GM19463 (cell line): ENCODE measurements around the gene ARSH.
A peak's percentile ranks its signal among the peaks of the same experiment; 100 is the strongest.
"Not testable (repeated sequence)": the region's sequence is repeated elsewhere in the genome, so short reads cannot be mapped to it uniquely, and the experiment has no call there.

Experiments used
- ATAC-seq: cut with Tn5 transposase; IDR thresholded peaks from one replicate; pipeline ENCODE4 v1.9.1; 2021; ENCODE audit warnings: mild to moderate bottlenecking, moderate library complexity; ENCODE audit not compliant: unreplicated experiment

Gene ARSH, protein sequence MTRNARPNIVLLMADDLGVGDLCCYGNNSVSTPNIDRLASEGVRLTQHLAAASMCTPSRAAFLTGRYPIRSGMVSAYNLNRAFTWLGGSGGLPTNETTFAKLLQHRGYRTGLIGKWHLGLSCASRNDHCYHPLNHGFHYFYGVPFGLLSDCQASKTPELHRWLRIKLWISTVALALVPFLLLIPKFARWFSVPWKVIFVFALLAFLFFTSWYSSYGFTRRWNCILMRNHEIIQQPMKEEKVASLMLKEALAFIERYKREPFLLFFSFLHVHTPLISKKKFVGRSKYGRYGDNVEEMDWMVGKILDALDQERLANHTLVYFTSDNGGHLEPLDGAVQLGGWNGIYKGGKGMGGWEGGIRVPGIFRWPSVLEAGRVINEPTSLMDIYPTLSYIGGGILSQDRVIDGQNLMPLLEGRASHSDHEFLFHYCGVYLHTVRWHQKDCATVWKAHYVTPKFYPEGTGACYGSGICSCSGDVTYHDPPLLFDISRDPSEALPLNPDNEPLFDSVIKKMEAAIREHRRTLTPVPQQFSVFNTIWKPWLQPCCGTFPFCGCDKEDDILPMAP

DNA sequence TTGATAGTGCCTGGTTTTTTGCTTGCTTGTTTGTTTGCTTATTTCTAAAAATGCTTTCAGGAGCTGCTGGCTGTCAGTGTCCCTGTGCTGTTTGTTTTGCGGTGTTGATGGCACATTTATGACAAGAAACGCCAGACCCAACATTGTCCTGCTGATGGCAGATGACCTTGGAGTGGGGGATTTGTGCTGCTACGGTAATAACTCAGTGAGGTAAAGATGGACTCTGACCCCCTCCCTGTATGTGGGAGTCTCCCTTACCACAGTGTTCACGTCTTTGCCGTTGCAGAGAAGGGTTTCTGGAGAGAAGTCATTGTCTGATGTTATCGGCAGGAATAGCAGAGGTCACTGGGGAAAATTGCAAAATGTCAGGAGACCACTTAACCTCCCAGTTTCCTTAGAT lies at the start of gene ARSH:
Gene ARSH (plus strand): TSS at position 52 of the 400 bp plus-strand sequence. CDS start 67 bp downstream, at position 119.
- ATAC-seq = no peak

DNA sequence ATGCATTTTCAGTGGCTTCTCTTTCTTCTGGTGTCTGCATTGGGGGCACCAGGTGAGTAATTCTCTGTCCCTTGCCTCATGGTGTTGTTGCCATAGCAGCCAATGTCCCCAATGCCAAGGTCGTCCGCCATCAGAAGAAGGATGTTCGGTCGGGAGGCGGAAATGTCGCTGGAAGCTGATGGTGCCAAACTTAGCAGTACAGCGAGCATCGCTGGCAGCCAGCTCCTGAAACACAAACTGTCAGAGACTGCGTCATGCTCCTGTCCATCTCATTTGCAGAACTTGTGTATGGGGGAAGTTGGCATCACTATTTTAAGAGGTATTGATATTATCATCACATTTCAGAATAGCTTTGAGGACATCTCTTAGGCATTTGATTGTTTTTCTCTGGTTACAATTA lies 48.1 kb upstream of the ARSH start:
- ATAC-seq = no peak

DNA sequence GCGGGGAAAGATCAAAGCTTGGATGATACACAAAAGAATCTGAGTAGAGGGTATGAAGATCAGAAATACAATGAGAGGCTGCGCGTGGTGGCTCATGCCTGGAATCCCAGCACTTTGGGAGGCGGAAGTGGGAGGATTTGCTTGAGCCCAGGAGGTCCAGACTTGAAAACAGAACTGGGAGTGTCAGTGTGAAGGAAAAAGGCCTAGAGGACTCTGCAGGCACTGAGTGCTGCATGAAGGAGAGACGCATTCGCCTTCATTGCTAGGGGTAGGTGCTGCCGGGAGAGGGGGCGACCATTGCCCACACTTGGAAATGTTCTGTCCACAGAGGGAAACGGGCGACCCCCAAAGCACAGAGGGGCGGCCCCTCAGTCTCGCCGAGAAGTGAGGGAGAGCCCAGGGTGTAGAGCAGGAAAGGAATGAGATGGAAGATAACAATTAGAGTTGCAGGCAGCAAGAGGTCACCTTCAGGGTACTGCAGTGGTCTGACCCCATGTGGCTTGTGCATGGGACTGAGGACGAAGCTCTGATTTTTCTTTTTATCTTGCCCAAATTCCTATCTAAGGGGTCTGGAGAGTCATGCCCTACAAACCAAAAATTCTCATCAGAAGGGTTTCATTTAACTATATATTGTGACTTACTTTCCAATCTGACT lies 45.4 kb upstream of the ARSH start:
- no peak for ATAC-seq

DNA sequence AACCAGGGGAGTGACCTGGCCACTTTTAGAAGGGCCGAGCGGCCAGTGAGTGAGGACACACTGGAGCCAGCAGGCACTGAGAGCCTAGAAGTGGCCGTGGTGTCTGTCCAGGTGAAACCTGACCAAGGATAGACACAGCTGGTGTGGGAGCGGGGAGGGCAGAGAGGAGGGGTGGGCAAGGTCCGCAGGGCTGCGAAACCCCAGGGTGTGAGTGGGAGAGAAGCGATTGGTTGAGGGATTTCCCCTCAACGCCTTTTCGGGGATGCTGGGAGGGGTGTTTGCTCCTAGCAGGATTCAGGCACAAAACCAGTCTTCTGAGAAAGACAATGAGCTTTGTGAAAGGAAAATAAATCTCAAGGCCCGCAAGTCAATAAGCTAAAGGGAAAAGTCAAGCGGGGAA lies 44.0 kb upstream of the ARSH start:
- no peak for ATAC-seq

DNA sequence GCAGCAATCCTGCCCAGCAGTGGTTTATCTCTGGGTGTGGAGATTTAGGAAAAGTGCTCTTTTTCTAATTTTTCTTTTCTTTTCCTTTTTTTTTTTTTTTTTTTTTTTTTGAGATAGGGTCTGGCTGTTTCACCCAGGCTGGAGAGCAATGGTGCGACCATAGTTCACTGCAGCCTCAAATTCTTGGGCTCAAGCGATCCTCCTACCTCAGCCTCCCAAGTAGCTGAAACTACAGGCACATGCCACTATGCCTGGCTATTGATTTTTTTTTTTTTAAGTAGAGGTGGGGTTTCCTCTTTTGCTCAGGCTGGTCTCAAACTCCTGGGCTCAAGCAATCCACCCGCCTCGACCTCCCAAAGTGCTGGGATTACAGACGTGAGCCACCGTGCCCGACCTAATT lies 42.9 kb upstream of the ARSH start:
- ATAC-seq = not testable (repeated sequence)

DNA sequence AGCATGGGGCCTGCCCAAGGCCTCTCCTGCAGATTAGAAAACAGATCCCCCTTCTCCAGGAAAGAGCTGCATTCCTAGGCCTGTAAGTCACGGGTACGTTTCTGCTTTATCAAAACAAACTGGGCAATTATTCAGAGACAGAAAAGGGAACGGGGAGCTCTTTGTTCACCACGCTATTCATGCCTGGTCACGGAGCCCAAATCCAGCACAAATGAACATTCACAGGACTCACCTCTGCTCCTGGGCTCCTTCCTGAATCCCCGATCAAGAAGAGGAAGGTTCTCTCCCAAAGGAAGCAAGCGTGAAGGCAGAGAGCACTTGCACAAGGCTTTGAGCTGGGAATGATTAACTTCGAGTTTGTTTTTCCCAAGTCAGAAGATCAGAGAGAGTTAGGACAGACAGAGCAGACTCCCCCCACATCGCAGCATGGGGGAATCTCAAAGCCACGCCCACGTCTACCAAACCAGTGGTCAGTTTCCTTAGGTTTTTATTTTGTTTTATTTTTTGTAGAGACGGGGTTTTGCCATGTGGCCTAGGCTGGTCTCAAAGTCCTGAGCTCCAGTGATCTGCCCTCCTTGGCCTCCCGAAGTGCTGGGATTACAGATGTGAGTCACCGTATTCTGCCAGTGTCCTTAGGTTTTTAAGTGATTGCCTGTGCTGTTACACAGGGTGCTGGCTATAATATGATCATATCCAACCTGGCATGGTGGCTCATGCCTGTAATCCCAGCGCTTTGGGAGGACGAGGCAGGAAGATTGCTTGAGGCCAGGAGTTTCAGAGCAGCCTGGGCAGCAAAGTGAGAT lies 42.2 kb upstream of the ARSH start:
- ATAC-seq = not testable (repeated sequence)

DNA sequence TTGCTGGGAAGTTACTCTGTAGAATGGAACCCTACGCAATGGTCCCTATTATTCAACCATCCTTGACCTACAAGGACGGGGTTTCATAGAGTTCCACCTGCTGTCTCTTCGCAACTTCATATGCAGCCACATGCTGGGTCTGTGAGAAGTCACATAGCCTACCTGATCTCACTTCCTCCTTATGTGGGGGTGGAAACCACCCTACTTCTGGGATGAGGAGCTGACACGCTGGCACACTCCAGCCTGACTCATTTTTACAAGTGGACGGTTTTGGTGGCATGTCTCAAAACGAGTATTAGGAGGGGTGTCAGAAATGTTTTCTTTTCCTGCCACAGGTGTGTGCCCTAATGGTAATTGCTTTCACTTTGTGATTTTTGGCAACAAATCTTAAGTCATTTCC lies 40.4 kb upstream of the ARSH start:
- peak; percentile 92 for ATAC-seq

DNA sequence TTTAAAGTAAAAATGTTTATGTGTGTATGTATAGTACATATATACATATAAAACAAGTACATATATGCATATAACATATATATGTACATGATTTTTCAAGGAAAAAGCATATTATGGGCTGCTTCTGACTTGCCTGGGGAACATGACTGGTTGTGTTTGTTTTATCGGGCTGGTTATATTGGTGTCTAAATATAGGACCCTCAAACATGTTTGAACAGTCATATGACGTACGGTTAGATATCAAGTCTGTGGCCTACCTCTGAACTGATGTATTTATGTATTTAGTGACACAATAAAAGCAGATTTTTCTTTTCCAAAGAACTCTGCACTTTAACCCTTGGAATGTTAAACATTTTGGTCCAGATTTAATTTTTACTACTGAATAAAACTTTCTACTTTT lies 39.3 kb upstream of the ARSH start:
- ATAC-seq = no peak

DNA sequence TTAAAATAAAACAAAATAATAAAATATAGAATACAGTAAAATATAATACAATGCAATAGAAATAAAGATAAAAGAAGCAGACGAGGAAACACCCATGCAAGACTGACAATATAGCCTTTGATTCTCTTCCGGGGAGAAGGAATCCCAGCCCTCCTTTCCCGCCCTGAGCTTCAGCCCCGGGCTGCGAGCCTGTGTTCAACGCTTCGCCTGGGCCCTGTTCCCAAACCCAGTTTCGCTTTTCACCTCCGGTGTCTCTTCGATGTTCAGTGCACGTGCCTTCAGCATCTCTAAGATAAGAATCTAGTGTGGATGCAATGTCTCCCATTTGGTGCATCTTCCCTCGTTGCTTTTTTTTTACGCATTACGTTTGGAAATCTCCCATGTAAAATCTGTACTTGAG lies 38.8 kb upstream of the ARSH start:
- ATAC-seq = no peak

DNA sequence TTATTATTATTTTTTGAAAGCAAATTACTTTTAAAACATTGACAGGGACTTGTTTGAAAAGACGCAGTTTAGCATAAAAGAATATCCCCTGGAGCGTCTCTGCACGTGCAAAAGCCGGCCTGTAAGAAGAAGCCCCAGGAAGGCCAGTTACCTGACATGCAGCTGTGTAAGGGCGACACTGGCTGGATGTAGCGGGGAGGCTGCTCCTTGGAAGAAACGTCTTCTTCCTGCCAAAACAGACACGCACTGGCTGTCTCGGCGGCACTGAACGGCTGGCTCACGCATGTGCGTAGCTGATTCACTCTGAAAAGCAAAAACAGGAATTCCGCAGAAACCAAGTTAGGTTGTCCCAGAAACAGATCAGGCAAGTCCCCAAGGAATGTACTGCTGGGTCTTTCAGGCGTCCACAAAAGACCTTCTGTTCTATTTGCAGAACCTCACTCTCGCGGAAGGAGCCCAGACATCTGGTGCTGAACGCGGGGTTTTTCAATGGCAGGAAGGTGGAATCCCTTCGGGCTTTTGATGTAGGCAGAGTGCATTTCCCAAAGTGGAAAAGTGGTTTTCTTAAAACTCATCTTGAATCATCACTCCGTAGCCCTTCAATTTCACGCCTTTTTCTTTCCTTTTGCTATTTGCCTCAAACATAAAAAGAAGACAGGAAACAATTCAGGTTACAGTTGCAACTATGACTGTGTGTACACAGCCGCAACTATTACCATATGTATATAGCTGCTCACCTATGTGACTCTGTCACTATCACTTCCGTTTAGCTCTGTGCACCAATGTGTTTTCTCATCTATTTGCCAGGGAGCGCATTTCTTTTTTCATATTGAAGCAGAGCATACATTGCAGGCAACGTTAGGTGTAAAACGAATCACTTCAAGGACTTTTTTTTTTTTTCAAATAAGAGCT lies 38.1 kb upstream of the ARSH start:
- no peak for ATAC-seq

DNA sequence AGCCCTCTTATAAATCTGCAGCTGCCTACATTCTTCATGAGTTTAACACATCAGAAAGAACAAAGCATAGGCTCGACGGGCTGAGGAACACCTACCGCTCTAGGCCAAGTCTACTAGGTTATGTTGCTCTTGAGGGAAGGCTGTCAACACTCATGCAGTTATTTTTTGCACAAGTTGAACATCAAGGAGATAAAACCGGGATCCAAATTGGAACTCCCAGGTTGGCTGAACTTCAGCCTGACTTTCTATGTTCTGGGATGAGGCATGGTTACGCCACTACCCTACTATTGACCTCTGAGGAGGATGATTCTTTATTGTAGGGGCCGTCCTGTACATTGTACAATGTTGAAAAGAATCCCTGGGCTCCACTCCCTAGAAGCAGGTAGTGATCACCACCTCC lies 37.3 kb upstream of the ARSH start:
- ATAC-seq = no peak

DNA sequence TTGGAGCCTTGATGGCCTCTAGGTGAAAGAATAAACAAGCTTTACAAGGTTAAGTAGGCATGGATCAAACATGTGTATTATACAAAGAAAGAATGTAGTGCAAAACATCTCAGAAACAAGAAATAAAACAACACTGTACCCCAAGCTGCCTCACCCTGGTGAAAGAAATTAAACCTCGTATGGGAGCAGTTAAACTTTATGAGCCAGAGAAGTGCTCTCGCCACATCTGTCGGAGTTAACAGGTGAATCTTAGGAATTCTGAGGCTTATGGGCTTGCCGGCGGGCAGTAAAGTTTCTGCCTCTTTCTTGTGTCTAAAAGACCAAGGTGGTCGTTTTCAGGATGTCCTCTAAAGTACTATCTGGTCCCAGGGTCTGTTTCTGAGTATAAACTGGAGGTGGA lies 34.0 kb upstream of the ARSH start:
- ATAC-seq = no peak

DNA sequence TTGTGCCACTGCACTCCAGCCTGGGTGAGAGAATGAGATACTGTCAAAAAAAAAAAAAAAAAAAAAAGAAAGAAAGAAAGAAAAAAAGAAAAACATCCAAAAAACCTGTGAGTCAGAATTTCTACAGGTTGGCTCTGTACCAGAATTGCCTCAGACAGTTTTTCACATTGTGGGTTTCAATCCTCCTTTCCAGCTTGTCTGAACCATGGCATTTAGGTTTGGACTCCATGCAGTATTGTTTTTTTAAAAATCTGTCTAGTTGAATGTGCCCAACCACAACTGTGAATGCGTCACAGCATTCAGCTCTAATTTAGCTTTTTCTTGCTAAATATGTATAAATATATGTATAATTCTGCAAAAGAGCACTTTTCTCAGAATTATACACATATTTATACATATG lies 31.4 kb upstream of the ARSH start:
- no peak for ATAC-seq

DNA sequence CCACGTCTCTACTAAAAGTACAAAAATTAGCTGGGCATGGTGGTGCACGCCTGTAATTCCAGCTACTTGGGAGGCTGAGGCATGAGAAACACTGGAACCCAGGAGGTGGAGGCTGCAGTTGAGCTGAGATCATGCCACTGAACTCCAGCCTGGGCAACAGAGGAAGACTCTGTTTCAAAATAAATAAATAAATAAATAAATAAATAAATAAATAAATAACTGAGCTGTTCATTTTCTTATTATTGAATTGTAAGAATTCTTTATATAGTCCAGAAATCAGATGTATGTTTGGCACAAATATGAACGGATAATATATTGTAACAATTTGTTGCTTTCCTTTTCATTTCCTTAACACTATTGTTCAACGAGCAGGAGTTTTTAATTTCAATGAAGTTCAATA lies 27.7 kb upstream of the ARSH start:
- not testable (repeated sequence) for ATAC-seq

DNA sequence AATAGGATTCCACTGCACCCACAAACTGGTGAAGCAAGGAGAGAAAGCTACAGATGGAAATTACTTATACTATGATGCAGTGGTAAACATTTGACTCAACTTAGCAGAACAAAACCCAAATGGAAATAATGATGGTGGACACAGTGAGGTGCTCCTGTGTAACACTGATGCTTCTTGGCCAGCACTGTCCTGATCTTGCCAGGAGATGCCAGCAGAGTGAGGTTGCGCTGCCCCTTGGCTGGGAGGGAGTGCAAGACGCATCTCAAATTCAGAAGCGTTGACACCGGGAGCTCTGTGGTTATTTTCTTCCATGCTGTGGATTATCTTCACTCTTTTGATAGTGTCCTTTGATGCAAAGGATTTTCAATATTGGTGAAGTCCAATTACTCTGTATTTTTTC lies 22.0 kb upstream of the ARSH start:
- ATAC-seq = no peak

DNA sequence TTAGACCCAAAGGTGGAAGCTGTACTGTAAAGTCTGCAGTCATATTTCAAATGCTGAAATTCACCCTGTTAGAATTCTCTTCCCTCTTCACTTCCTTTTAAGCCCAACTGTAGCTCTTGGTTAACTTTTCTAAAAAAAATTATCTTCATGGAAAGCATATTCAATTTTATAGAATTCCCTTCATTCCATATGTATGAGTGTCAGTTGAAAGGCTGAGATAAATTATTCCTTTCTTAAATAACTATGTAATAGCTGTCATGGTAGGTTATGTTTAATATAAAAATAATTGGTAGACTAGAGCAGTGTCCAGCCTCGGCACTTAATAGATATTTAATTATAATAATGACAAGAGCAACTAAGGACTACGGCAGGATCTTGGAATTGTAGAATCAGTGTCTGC lies 16.8 kb upstream of the ARSH start:
- no peak for ATAC-seq

DNA sequence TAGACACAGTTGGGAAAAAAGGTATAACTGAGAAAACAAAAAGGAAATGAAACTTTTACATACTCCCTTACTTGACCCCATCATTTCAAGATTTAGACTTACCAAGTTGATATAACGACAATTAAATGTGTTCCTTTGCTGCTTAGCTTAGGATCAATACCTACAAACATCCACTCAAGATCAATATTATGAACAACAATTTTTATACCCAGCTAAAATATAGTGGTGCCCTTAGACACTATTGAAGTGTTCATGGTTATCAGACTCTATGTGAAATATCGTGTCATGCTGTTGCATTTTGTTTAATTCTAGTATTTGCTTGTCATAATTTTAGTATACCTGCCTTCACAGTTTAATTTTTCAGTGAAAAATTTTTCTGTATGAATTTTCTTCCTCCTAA lies 4.2 kb downstream of the ARSH start:
- ATAC-seq = no peak

DNA sequence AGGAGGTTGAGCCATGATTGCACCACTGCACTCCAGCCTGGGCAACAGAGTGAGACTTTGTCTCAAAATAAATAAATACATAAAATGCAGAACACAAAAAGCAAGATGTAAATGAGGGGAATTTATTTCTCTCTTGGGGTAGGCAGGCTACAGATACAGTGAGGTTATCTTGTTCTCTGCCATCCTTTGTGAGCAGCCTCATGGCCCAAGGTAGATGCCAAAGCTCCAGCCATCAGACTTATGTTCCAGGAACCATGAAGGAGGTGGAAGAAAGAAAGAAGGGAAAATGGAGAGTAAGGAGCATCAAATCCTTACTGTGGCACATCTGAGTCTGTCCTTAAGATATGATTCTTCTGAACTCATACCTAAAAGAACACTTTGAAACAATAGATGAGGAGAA lies 11.1 kb downstream of the ARSH start:
- no peak for ATAC-seq

DNA sequence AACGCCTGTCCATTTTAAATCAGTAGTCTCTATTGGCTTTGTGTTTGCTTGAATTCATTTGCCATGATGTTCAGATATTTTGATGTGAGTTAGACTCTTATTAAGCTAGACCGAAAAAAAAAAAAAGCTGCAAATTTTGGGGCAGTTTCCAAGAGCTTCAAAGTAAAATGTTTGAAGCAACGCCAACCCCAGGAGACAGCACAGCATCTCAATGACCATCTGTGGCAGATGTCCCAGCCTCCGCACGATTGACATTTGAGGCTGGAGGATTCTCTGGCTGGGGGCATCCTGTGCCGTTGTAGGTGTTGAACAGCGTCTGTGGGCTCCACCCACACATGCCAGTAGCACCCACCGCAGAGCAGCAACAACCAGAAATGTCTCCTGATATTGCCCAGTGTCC lies 17.8 kb downstream of the ARSH start:
- ATAC-seq = no peak

DNA sequence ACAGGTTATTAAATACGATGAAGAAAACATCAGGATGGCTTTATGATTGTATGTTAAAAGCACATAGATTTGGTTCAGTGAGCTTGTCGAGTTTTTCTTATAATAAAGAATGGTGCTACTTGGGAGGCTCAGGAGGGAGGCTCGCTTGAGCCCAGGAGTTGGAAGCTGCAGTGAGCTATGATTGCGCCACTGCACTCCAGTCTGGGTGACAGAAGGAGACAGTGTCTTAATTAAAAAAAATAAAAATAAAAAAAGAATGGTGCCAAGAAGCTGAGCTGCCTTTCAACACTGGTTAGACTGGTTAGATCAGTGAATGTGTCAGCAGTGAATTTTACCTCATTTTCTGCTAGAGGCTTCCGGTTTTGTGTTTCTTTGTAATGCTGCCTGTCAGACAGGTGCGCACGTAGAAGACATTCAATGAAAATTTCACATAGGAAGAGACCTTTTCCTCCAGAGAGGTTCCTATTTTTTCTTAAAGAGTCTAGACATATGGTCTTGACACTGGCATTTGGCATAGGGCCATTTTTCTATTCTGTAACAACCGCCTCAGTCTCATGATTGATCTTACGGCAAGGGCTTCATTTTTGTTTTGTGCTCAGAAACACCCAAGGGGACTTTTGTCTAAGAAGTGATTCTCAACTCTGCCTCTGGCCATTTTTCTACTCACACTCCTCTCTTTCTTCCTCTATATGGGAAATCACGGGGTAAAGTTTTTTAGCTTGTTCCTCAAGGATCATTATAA lies 19.9 kb downstream of the ARSH start:
- ATAC-seq = no peak
